ENCODE measurements around the gene PLEKHG7.

PLEKHG7 gene

GRCh38 chr12:92722897-92723296 is 20.1 kb downstream of the PLEKHG7 start:
- no peak for TF ChIP-seq CTCF (IDR thresholded peaks at IDR 0.05; ENCODE audit: low read depth, low read length)
- H3K4me3 ChIP-seq (ENCODE audit: low read depth, low read length): no peak overlapping the region

- no peak overlapping the region for H3K4me3 ChIP-seq (ENCODE audit: low read depth, low read length)
- TF ChIP-seq CTCF (IDR thresholded peaks at IDR 0.05; ENCODE audit: low read depth, low read length): no peak
Measured at GRCh38 chr12:92726850-92727249, 24.1 kb downstream of the PLEKHG7 start.

GRCh38 chr12:92729773-92730305 is 27.1 kb downstream of the PLEKHG7 start:
- TF ChIP-seq CTCF (IDR thresholded peaks at IDR 0.05; ENCODE audit: low read depth, low read length): no peak
- no peak overlapping the region for H3K4me3 ChIP-seq (ENCODE audit: low read depth, low read length)

GRCh38 chr12:92730758-92731157 is 28.0 kb downstream of the PLEKHG7 start:
- no peak overlapping the region for H3K4me3 ChIP-seq (ENCODE audit: low read depth, low read length)
- TF ChIP-seq CTCF (IDR thresholded peaks at IDR 0.05; ENCODE audit: low read depth, low read length): no peak

- no peak overlapping the region for H3K4me3 ChIP-seq (ENCODE audit: low read depth, low read length)
- no peak for TF ChIP-seq CTCF (IDR thresholded peaks at IDR 0.05; ENCODE audit: low read depth, low read length)
Measured at GRCh38 chr12:92732216-92732615, 29.4 kb downstream of the PLEKHG7 start.

GRCh38 chr12:92732716-92733115 is 29.9 kb downstream of the PLEKHG7 start:
- no peak overlapping the region for H3K4me3 ChIP-seq (ENCODE audit: low read depth, low read length)
- no peak for TF ChIP-seq CTCF (IDR thresholded peaks at IDR 0.05; ENCODE audit: low read depth, low read length)

GRCh38 chr12:92733181-92733580 is 30.4 kb downstream of the PLEKHG7 start:
- H3K4me3 ChIP-seq (ENCODE audit: low read depth, low read length): no peak overlapping the region
- no peak for TF ChIP-seq CTCF (IDR thresholded peaks at IDR 0.05; ENCODE audit: low read depth, low read length)

Measured in WI38 (cell line).